K562 (cell line): ENCODE data around the gene ULK1. TPM values are rescaled to one million over a fixed set of nuclear protein-coding genes. Genes with fewer than 3 reads are reported as not detected.

ENCODE experiments used
- FOXM1 ChIP-seq, 2 experiments: fragments of 450-650 bp in 1 of 2; sonication (generic) in 1 of 2; formaldehyde crosslinking in 1 of 2; IDR thresholded peaks; 2 replicates each; pipeline versions ENCODE4 v1.6.1 to v1.9.0; 2017 to 2022; ENCODE audit warnings: low read depth in 2 of 2, mild to moderate bottlenecking in 2 of 2, missing genetic modification reagents in 1 of 2, moderate library complexity in 1 of 2
- ILK ChIP-seq: fragments of 450-650 bp; IDR thresholded peaks from 2 replicates; pipeline ENCODE4 v1.6.1; 2016; ENCODE audit warnings: missing genetic modification characterization, low read depth, mild to moderate bottlenecking, missing compliant biosample characterization, moderate library complexity, borderline replicate concordance
- MGA ChIP-seq: fragments of 450-650 bp; IDR thresholded peaks from 2 replicates; pipeline ENCODE4 v1.6.1; 2016; ENCODE audit warnings: mild to moderate bottlenecking, moderate library complexity
- NR2F6 ChIP-seq: fragments of 450-650 bp; formaldehyde crosslinking; IDR thresholded peaks from 2 replicates; pipeline ENCODE4 v1.4.0; 2020; ENCODE audit warnings: mild to moderate bottlenecking
- SP2 ChIP-seq: IDR thresholded peaks from 2 replicates; pipeline ENCODE4 v1.6.1; 2011; ENCODE audit warnings: mild to moderate bottlenecking, low read depth, low read length, moderate library complexity; ENCODE audit not compliant: poor library complexity, severe bottlenecking; ENCODE audit errors: extremely low read depth
- ZBTB12 ChIP-seq: fragments of 250-450 bp; sonication (Bioruptor Pico); IDR thresholded peaks from 2 replicates; pipeline ENCODE4 v1.4.0; 2020
- ZMIZ1 ChIP-seq, 2 experiments: fragments of 150-350 bp in 1 of 2; IDR thresholded peaks; 2 replicates each; pipeline ENCODE4 v1.6.1; 2012 to 2016; ENCODE audit warnings: low read depth in 2 of 2, low read length in 2 of 2, mild to moderate bottlenecking in 1 of 2, moderate library complexity in 1 of 2
- polyA plus RNA-seq, 8 experiments: library from polyadenylated mRNA; depleted of rRNA in 4 of 8; stranded (reverse) in 5 of 8; unstranded in 3 of 8; fragments of >200 nt; fragmentation: Nextera tagmentation in 2 of 8; fragmentation: Illumina TruSeq in 1 of 8; extraction: Ambion mirVana in 2 of 8; extraction: Trizol in 1 of 8; gene quantifications; 2 replicates each; pipeline versions ENCODE4 v1.2.1 to v1.2.3, GENCODE V29; 2011 to 2014; ENCODE audit warnings: inconsistent platforms in 1 of 8, missing spikeins in 1 of 8
- total RNA-seq, 7 experiments: library from RNA; depleted of rRNA in 6 of 7; stranded (reverse); fragments of >200 nt in 6 of 7; fragmentation: Illumina TruSeq in 2 of 7; extraction: Trizol in 2 of 7; gene quantifications; 2 replicates each; pipeline versions ENCODE4 v1.2.1 to v1.2.3, GENCODE V29; 2011 to 2021; ENCODE audit warnings: low replicate concordance in 1 of 7

ULK1 gene
- total and polyA plus RNA-seq, 9 of the 15 experiments (the other 6 are each of a cell fraction or from before 2014, with no cell fraction given): 0.15 to 29.4 (median 2.5) TPM

- TF ChIP-seq ZBTB12 (CRISPR knock-in tag): no peak
- no peak for TF ChIP-seq NR2F6 (CRISPR knock-in tag)
- no peak for TF ChIP-seq ILK (tag)
- no peak for TF ChIP-seq FOXM1 (IDR thresholded peaks at IDR 0.05; ENCODE audit: low read depth)
- TF ChIP-seq FOXM1 (CRISPR knock-in tag; IDR thresholded peaks at IDR 0.05; ENCODE audit: low read depth): no peak; the same call in 1 of the 2 replicates
- TF ChIP-seq SP2: no peak
- no peak for TF ChIP-seq ZMIZ1 (IDR thresholded peaks at IDR 0.05; ENCODE audit: low read depth in 2 of 2, low read length in 2 of 2)
- peak; percentile 29; the same call in 1 of the 2 replicates for TF ChIP-seq MGA
Measured at GRCh38 chr12:131896080-131896810, 1.8 kb downstream of the ULK1 start (continued).
